OCI-LY1 (cell line): ENCODE results near the gene KCNMB4.

ENCODE experiments used
- CTCF ChIP-seq: fragments of 200-600 bp; sonication (generic), shearing (Covaris generic); IDR thresholded peaks from 2 replicates; pipeline ENCODE4 v1.5.1; 2017; ENCODE audit warnings: mild to moderate bottlenecking, antibody characterized with exemption, low read length, moderate library complexity, mixed read lengths
- EZH2 ChIP-seq: fragments of 200-600 bp; sonication (generic), shearing (Covaris generic); IDR thresholded peaks from 2 replicates; pipeline ENCODE4 v1.8.0; 2017; ENCODE audit warnings: borderline replicate concordance, mixed run types, mild to moderate bottlenecking, antibody characterized with exemption, low read length, moderate library complexity, mixed read lengths

- TF ChIP-seq CTCF = no peak
- no peak for TF ChIP-seq EZH2
Measured at GRCh38 chr12:70365648-70366518, at the start of gene KCNMB4.
